Transverse colon (tissue), 3 donors: ENCODE data around the gene ANKRD33.

Source experiments
- CTCF ChIP-seq, 5 experiments: fragments of 200-600 bp in 3 of 5; fragments of 450-650 bp in 2 of 5; sonication (generic) in 3 of 5; IDR thresholded peaks; 1 replicate in 2 of 5; 2 replicates in 3 of 5; pipeline ENCODE4 v1.5.1; 2016 to 2017; ENCODE audit warnings: antibody characterized with exemption in 5 of 5, inconsistent platforms in 3 of 5, mild to moderate bottlenecking in 2 of 5, moderate library complexity in 1 of 5
- POLR2A ChIP-seq: fragments of 450-650 bp; IDR thresholded peaks from one replicate; pipeline ENCODE4 v1.6.1; 2016; ENCODE audit warnings: antibody characterized with exemption, mild to moderate bottlenecking, moderate library complexity

DNA sequence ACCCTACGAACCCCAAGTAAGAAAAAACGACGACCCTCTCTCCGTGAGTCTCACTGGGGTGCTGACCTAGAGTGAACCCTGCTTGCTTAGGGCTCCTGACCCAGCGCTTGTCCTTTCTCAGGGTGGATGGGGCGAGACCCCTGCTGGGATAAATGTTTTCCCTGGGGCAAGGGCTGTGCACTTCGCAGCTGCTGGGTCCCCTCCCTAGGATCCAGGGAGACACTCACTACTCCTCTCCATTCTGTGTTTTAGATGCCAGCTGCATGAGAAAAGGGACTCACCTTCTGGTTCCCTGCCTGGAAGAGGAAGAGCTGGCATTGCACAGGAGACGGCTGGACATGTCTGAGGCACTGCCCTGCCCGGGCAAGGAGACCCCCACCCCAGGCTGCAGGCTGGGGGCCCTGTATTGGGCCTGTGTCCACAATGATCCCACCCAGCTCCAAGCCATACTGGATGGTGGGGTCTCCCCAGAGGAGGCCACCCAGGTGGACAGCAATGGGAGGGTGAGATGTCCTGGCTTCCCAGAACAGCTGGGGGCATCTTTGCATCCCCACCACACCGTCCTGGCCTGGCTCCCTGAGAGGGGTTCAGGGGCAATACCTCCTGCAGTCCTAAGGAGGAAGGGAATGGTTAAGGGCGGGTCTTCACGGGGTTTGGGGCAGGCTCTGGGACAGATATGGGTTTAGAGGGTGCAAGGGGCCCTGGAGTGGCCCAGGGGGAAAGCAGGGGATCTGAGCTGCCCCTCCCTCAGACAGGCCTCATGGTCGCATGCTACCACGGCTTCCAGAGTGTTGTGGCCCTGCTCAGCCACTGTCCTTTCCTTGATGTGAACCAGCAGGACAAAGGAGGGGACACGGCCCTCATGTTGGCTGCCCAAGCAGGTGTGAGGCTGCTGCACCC lies 663 bp downstream of the ANKRD33 start:
- TF ChIP-seq CTCF (IDR thresholded peaks at IDR 0.05) (no peak), POLR2A (no peak)
